CD4-positive, alpha-beta T cell treated with Interleukin-4 for 1 hour (primary cell): Measurements from ENCODE around the gene C1orf159.

Source experiments
- DNase-seq, 2 donors: peaks; one replicate each; pipeline ENCODE4 v3.0.0-alpha.2; 2020 to 2022

C1orf159 gene

DNA sequence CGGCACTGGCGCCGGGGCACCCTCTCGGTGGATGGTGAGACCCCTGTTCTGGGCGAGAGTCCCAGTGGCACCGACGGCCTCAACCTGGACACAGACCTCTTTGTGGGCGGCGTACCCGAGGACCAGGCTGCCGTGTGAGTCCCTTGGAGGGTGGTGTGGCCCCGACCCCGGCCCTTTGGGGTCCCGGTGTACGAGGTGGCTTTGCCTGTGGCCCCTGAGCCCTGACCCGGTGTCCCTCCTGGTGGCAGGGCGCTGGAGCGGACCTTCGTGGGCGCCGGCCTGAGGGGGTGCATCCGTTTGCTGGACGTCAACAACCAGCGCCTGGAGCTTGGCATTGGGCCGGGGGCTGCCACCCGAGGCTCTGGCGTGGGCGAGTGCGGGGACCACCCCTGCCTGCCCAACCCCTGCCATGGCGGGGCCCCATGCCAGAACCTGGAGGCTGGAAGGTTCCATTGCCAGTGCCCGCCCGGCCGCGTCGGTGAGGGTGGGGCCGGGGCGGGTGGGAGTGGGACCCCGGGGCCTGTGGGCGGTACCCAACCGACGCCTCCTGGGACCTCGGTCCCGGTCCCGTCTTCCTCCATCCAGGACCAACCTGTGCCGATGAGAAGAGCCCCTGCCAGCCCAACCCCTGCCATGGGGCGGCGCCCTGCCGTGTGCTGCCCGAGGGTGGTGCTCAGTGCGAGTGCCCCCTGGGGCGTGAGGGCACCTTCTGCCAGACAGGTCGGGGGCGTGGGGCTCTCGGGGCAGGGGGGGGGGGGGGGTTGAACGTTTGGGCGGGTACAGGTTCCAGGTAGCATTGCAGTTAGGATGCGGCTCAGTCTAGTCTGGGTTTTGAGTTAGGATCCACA is 66.3 kb downstream of the C1orf159 start:
- DNase-seq, result no peak

DNA sequence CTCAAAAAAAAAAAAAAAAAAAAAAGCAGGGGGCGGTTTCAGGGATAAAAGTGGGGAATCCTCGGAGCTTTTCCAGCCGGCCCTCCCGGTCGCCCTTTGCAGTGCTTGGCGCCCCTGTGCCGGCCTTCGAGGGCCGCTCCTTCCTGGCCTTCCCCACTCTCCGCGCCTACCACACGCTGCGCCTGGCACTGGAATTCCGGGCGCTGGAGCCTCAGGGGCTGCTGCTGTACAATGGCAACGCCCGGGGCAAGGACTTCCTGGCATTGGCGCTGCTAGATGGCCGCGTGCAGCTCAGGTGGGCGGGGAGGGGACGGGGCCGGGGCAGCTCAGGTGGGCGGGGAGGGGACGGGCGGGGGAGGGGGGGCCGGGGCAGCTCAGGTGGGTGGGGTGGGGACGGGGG is 67.1 kb downstream of the C1orf159 start:
- no peak for DNase-seq

DNA sequence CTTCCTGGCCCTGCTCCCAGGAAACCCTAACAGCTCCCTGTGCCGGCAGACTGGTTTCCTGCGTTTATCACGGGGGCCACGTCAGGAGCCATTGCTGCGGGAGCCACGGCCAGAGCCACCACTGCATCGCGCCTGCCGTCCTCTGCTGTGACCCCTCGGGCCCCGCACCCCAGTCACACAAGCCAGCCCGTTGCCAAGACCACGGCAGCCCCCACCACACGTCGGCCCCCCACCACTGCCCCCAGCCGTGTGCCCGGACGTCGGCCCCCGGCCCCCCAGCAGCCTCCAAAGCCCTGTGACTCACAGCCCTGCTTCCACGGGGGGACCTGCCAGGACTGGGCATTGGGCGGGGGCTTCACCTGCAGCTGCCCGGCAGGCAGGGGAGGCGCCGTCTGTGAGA is 67.9 kb downstream of the C1orf159 start:
- DNase-seq, result no peak

DNA sequence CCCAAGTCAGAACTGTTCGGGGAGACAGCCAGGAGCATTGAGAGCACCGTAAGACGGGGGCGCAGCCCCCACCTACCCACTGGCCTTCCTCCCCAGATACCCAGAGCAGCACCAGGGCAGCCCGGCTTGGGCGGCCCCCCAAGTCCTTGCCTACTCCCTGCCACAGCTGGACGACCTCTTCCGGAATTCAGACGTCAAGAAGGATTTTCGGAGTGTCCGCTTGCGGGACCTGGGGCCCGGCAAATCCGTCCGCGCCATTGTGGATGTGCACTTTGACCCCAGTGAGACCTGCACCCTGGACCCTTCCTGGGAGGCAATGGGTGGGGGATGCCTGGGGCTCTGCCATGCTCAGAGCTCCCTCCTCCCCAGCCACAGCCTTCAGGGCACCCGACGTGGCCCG is 68.5 kb downstream of the C1orf159 start:
- no peak for DNase-seq

DNA sequence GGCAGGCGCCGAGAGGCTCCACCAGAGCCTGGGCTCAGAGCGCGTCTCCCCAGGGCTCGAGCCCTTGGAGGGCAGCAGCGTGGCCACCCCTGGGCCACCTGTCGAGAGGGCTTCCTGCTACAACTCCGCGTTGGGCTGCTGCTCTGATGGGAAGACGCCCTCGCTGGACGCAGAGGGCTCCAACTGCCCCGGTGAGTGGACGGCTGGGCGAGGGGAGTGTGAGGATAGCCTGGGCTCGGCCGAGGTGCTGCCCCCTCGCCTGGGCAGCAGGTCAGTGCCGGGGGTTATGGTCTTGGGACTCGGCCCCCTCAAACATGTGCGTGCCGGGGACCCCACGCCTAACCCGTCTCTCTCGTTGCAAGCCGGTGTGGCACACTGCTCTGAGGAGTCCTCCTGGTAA is 69.1 kb downstream of the C1orf159 start:
- no peak for DNase-seq

DNA sequence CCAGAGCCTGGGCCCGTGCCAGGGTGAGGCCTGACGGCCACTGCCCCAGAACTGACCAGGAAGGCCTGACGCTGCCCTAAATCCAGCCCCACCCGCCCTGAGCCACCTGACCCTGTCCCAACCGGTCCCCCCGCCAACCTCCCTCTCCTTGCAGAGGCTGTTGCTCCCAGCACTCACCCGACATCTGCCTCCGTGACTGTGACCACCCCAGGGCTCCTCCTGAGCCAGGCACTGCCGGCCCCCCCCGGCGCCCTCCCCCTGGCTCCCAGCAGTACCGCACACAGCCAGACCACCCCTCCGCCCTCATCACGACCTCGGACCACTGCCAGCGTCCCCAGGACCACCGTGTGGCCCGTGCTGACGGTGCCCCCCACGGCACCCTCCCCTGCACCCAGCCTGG is 69.6 kb downstream of the C1orf159 start:
- DNase-seq, result no peak

DNA sequence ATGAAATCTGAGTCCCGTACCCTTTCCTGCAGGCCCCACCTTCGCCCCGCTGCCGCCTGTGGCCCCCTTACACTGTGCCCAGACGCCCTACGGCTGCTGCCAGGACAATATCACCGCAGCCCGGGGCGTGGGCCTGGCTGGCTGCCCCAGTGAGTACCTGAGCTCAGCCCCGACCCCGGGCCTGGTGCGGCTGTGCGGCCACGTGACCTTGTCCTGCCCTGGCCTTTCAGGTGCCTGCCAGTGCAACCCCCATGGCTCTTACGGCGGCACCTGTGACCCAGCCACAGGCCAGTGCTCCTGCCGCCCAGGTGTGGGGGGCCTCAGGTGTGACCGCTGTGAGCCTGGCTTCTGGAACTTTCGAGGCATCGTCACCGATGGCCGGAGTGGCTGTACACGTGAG is 70.8 kb downstream of the C1orf159 start:
- no peak for DNase-seq

DNA sequence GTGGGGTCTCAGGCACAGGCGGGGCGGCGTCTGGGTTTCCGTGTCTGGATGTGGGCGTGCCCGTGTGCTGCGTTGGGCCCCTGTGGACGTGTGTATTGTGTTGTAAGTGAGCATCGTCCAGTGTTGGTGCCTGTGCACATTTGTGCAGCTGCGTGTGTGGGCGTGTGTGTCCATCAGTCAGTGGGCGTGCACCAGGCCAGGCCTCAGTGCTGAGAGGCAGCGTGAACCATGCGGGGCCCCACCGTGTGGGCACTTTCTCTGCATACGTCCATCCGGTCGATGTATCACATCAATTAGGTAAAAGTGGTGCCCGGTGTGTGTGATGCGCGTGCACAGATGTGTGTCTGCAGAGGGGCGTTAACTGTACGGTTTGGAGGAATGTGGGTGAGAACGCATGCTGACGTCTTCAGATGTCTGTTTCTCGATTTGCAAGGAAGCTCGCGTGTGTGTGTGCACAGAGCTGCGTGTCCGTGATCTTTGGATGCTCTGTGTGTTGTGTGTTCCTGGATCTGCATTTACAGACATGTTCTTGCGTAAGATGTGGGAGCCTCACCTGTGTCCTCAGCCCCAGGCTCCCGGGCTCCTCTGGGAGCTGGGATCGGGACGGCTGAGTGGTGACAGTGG is 71.3 kb downstream of the C1orf159 start:
- no peak for DNase-seq

DNA sequence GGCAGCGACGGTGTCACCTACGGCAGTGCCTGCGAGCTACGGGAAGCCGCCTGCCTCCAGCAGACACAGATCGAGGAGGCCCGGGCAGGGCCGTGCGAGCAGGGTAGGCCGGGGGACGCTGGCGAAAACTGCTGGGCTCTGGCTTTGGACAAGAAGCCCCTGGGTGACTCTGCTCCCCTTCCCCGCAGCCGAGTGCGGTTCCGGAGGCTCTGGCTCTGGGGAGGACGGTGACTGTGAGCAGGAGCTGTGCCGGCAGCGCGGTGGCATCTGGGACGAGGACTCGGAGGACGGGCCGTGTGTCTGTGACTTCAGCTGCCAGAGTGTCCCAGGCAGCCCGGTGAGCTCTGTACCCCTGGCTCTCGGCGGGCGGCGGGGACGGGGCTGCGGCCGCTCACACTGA is 72.0 kb downstream of the C1orf159 start:
- no peak for DNase-seq

DNA sequence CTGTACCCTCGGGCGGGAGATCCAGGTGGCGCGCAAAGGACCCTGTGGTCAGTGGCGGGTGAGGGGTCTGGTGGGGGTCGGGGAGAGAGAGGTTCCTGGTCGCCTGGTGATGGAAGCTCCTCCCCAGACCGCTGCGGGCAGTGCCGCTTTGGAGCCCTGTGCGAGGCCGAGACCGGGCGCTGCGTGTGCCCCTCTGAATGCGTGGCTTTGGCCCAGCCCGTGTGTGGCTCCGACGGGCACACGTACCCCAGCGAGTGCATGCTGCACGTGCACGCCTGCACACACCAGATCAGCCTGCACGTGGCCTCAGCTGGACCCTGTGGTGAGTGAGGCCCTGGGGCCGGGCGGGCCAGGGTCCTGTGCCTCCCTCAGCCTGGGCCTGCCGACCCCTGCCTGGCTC is 72.5 kb downstream of the C1orf159 start:
- DNase-seq, result no peak

DNA sequence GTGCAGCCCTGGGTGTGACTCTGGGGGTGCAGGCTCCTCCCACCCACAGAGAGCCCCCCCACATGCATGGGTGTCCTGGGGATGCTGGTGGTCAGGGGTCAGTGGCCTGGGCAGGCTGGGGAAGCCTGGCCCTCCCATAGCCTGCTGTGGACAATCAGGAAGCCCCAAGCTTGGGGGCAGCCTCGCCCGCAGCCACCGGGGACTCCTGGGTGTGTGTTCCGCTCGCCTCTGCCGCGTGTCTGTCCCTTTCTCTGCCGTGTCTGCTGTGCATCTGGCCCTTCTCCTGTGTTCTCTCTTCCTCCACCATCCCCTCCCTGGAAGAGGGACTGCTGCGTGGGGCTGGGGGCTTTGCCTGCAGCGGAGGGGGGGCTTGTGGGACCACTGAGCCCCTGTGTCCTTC is 73.1 kb downstream of the C1orf159 start:
- no peak for DNase-seq

DNA sequence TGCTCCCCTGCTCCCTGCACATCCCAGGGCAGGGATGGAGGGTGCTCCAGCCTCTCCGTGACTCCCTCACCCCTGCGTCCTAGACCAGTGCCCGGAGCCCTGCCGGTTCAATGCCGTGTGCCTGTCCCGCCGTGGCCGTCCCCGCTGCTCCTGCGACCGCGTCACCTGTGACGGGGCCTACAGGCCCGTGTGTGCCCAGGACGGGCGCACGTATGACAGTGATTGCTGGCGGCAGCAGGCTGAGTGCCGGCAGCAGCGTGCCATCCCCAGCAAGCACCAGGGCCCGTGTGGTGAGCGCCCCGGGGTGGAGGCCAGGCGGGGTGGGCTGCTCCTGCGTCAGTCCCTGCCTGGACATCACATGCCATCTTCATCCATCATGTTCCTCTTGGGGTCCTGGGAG is 74.0 kb downstream of the C1orf159 start:
- DNase-seq, result no peak

DNA sequence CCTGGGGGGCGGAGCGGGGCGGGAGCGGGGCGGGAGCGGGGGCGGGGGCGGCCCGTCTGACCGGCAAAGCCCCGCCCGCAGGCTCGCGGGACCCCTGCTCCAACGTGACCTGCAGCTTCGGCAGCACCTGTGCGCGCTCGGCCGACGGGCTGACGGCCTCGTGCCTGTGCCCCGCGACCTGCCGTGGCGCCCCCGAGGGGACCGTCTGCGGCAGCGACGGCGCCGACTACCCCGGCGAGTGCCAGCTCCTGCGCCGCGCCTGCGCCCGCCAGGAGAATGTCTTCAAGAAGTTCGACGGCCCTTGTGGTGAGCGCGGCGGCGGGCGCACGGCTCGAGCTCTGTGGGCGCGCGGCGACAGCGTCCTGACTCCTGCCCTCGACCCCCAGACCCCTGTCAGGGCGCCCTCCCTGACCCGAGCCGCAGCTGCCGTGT is 74.8 kb downstream of the C1orf159 start:
- no peak for DNase-seq

DNA sequence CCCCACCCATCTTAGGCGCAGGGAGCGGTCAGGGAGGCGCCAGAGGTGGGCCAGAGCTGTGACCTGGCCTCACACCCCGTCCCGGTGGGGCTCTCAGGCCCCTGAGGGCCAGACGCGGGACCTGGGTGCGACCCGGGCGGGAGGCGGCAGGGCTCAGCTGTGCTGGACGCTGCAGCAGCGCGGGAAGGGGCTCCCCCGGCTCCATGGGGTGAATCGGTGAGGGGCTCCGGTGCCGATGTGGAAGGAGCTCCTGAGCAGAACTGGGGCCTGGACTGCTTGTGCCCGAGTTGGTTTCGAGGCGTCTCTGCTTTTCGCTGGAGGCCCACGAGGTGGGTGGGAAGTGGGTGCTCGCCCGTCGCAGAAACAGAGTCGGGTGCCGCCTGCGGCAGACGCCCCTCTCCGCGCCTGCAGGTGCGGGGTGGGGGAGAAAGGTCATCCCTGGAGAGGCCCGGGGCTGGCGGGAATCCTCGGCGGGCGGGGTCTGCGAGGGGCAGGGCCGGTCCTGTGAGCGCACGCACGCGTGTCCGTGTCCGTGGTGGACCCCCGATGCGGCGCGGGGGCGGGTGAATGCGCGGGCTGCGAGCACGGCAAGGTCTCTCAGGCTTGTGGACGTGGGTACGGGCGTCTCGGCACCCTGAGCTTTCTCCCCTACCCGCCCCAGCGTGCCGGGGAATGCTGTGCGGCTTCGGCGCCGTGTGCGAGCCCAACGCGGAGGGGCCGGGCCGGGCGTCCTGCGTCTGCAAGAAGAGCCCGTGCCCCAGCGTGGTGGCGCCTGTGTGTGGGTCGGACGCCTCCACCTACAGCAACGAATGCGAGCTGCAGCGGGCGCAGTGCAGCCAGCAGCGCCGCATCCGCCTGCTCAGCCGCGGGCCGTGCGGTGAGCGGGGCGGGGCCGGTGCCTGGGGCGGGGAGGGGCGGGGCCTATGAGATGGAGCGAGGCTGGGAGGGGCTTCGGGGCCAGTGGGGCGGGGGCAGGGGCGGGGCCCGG is 75.6 kb downstream of the C1orf159 start:
- peak; percentile 82 for DNase-seq

DNA sequence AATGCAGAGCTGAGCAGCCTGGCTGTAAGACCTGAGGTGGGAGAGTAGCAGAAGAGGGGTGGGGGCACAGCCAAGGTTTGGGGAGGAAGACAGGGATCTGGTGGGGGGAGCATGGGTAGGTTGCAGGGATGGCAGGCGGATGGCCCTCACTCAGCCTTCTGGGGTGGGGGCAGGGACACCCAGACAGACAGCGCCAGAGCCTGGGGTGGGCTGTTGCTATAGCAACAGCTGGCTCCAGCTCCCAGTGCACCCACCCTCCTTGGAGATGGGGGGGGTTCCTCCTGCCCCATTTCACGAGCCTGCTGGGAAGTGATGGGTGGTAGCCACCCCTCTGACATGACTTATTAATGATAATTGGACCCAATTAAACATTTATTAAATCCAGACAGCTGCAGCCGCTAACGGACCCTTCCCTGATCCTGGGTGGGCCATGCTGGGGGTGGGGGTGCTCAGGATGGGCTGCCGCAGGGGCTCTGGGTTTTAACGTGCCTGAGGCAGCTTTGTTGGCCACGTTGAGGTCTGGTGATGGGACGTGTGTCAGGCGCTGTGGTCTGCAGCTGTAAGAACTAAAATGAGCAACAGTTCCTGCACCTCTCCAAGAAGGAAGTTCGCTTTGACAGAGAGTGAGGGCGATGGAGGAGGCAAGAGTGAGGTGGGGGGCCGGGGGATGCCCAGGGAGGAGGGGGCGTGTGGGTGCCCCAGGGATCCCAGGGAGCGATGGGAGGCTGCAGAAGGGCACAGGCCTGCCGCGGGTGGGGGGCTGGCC is 76.6 kb downstream of the C1orf159 start:
- no peak for DNase-seq

DNA sequence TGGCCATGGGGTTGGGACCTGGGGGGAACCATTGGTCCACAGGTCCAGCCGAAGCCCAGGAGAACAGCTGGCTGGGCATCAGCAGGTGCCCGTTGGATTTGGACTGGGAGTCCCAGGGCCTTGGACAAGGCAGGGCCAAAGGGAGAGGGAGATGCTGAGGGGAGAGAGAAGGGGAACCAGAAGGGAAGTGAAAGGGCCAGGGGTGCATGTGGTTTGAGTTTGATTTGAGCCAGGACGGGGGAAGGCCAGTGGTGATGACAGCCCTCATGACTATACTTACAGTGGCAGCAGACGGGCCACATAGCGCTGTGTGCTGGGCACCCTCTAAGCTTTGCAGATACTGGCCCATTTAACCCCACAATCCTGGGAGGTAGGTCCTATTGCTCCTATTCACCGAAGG is 77.2 kb downstream of the C1orf159 start:
- peak in 1 of 2 donors; percentile 33 for DNase-seq

DNA sequence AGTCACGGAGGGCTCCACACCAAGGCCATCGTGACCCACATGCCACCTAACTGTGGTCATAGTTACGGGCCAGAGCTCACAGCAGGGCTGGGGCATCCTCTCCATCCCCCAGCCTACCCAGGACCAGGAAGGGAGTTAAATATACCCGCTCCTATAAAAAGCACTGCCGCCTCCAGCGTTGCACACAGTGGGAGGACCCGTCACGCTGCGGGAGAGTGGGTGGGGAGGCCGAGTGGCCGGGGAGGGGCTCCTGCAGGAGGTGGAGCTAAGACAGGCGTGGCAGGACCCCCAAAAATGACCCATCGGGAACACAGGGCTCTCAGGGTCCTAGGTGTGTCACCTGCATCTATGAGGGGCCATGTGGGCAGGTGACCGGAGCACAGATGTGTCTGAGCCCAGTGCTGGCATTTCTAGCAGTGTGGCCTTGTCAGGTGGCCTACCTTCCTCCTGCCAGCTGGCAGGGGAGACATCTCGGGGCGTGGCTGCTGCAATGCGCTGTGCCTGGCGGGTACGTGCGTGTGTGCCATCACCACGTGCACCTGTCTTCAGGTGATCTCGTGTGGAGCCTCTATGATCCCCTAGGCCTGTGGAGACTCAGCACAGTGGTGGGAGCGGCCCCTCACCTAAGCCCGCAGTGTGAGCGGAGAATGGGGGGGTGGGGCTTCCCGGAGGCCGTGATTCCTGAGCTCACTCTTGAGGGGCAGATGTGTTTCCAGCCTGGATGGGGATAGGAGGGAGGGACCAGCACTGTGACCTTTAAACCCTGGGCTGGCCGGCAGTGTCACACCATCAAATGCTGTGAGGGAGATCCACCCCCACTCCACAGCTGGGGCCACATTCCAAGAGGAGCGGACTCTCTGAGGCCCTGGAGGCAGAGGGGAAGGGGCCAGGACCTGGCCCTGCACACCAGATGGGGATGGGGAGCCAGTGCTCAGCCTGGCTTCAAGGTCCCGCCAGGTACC is 78.2 kb downstream of the C1orf159 start:
- no peak for DNase-seq

DNA sequence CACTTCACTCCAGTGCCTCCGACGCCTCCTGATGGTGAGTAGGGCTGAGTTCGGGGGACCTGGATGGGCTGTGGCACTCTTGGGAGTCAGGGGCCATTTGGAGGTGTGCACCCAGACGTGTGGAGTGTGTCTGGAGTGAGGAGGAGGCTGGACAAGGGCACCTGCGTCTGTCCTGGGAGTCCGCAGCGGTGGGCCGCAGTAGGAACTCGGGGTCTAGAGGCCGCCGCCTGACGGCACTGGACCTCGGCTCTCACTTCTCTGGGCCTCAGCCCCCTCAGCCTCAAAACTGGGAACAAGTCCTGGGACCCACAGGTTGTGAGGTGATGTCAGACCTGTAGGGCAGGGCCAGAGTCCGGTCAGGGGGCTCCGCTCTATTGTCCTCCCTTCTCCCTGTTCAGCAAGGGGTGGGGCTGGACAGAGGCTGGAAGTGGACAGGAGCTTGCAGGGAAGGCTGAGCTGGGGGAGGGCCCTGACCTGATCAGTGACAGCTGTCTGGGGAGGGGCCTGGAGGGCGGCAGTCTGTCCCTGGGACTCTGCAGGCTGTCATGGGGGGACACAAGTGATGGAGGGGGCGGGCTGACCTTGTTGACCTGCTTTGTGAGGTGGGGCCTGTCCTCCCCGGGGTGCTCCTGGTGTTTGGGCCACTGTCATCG is 80.5 kb downstream of the C1orf159 start:
- no peak for DNase-seq

DNA sequence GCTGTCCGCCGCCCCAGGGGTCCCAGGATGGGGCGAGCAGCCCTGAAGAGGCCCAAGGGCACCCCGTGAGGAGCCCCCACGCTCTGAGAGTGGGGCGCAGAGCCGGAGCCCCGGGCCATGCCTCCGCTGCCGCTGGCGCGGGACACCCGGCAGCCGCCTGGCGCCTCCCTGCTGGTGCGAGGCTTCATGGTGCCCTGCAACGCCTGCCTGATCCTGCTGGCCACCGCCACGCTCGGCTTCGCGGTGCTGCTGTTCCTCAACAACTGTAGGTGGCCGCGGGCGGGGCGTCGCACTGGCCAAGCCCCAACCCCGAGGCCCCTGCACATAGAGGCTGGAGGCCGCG is 81.5 kb downstream of the C1orf159 start:
- DNase-seq, result no peak

DNA sequence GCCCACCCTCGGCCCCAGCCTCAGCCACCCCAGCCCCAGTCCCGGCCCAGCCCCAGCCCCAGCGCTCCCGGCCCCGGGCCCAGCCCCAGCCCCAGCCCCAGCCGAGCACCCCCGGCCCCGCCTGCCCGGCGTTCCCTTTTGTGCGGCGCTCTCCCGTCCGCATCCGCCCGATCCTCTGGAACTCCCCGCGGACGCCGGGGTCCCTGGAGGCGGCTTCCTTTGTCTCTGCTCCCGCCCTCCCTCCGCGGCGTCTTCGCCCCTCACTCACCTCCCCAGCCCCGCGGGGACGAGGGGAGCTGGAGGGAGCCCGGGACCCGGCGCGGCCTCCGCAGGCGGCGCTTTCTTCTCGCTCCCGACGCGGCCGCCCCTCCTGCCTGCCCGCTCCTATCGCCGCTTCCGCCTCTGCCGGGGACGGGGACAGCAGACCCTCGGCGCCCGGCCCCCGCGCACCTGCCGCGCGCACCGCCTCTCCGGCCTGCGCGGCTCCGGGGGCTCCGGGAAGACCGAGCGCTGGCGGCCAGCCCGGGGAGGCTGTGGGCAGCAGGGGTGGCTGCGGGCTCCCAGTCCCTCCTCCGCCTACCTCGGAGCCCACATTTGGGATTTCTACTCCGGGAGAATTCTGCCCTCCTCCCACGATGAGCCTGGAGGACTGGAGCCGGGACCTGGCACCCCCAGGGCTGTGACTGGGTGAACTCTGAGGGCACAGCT is 82.0 kb downstream of the C1orf159 start:
- no peak for DNase-seq
